ENCODE measurements around the gene SPEF2. TPM values are rescaled to one million over a fixed set of nuclear protein-coding genes. Genes with fewer than 3 reads are reported as not detected.

SPEF2 gene
- total and polyA plus RNA-seq, 2 of the 13 experiments (the other 11 are each of a cell fraction or from before 2014, with no cell fraction given), result 1.5 to 2.3 TPM

- Histone ChIP-seq H3K9me3 (ENCODE audit: low read length) (no peaks in the 10 kb centered on the region), H3K27ac (ENCODE audit: extremely low read length, insufficient read depth, low read length) (no peak overlapping the region), H3K79me2 (ENCODE audit: insufficient read depth, low read length) (no peaks in the 10 kb centered on the region), H3K9ac (ENCODE audit: insufficient read depth, low read depth, low read length) (no peak overlapping the region), H2AFZ (ENCODE audit: low read length) (no peak overlapping the region), H3K4me1 (ENCODE audit: insufficient read depth, low read length) (peaks cover 12% of the 10 kb centered on the region), H4K20me1 (ENCODE audit: insufficient read depth, low read length) (no peaks in the 10 kb centered on the region), H3K27me3 (ENCODE audit: control insufficient read depth in 1 of 2, insufficient read depth in 2 of 2, low read length in 2 of 2) (no peaks in the 10 kb centered on the region), H3K4me2 (ENCODE audit: low read depth, low read length) (no peak overlapping the region), H3K36me3 (replicated peaks in 1 of 2; ENCODE audit: control insufficient read depth in 1 of 2, insufficient read depth in 2 of 2, low read length in 2 of 2) (no peaks in the 10 kb centered on the region), H3K4me3 (replicated peaks in 1 of 3; ENCODE audit: insufficient read depth in 1 of 3, low read depth in 2 of 3, low read length in 3 of 3) (no peak overlapping the region)
- intact Hi-C loops (cut with micrococcal nuclease; ENCODE audit: unreplicated experiment) (no loop called here), in situ Hi-C loops (cut with HindIII; ENCODE audit: extremely low pct_ligation_motif_present, low pct_unique_long_range_greater_than_20kb) (no loop called here)
- FAIRE-seq (peak; percentile 64), DNase-seq (ENCODE audit: low spot score) (peak; percentile 81), ATAC-seq (peak; percentile 100)
- WGBS (ENCODE audit: low lambda C conversion rate), result 0% methylated on average over 5 of the region's 5 CpGs
- ChIA-PET CTCF (ENCODE audit: low intra/inter-chr PET ratio, low total read pairs) (no interaction called here), POLR2A (no interaction called here)
- no TSS peak for BruUV-seq (replicated peaks)
- peak; percentile 61; the same call in 1 of the 2 replicates for TF ChIP-seq AHDC1 (CRISPR knock-in tag; IDR thresholded peaks at IDR 0.05; ENCODE audit: borderline replicate concordance)
- TF ChIP-seq MIER3 (CRISPR knock-in tag; IDR thresholded peaks at IDR 0.05; ENCODE audit: borderline replicate concordance), result peak; percentile 52; the same call in 1 of the 2 replicates
- peak; percentile 81; the same call in 1 of the 2 replicates for TF ChIP-seq ZNF281 (CRISPR knock-in tag; IDR thresholded peaks at IDR 0.05; ENCODE audit: borderline replicate concordance)
- TF ChIP-seq SKI (IDR thresholded peaks at IDR 0.05; ENCODE audit: partially characterized antibody), result peak; percentile 86
- no peak for TF ChIP-seq CREB1 (IDR thresholded peaks at IDR 0.05)
- TF ChIP-seq CREB1 (CRISPR knock-in tag; IDR thresholded peaks at IDR 0.05), result no peak; the same call in 1 of the 2 replicates
- no peak for TF ChIP-seq SOX6 (IDR thresholded peaks at IDR 0.05)
- peak; percentile 80 for TF ChIP-seq SOX6 (CRISPR knock-in tag; IDR thresholded peaks at IDR 0.05)
- TF ChIP-seq ZKSCAN1 (IDR thresholded peaks at IDR 0.05; ENCODE audit: low read length), result no peak
- TF ChIP-seq ZNF543 (CRISPR knock-in tag; IDR thresholded peaks at IDR 0.05), result no peak
- 0 out of 2 replicates have a peak, but pooled peaks have one; percentile 36 for TF ChIP-seq ZNF205 (CRISPR knock-in tag; IDR thresholded peaks at IDR 0.05)
- peak; percentile 56 for TF ChIP-seq FOXA1 (IDR thresholded peaks at IDR 0.05)
- peak; percentile 71 for TF ChIP-seq FOXA1 (CRISPR knock-in tag; IDR thresholded peaks at IDR 0.05)
- TF ChIP-seq RXRB (CRISPR knock-in tag; IDR thresholded peaks at IDR 0.05; ENCODE audit: borderline replicate concordance), result peak; percentile 54
- TF ChIP-seq HMG20A (CRISPR knock-in tag; IDR thresholded peaks at IDR 0.05; ENCODE audit: borderline replicate concordance), result peak; percentile 75; the same call in 1 of the 2 replicates
- TF ChIP-seq ZMYM4 (CRISPR knock-in tag; IDR thresholded peaks at IDR 0.05), result peak; percentile 43; the same call in 1 of the 2 replicates
These were observed 123.6 kb downstream of the SPEF2 start for GRCh38 chr5:35741126-35741716.
